Activated naive CD4-positive, alpha-beta T cell treated with anti-CD3 and anti-CD28 coated beads, Interleukin-2, amount 50 U/mL, for 24 hours (primary cell): ENCODE results near the gene MARS1.
"Not testable (repeated sequence)": the region's sequence is repeated elsewhere in the genome, so short reads cannot be mapped to it uniquely, and the experiment has no call there.

Source experiments
- H3K27ac Mint-ChIP-seq: one replicate; pipeline ENCODE4 v1.8.0; 2021; ENCODE audit warnings: mild to moderate bottlenecking, mixed read lengths
- H3K27me3 Mint-ChIP-seq: one replicate; pipeline ENCODE4 v1.8.0; 2021; ENCODE audit warnings: mixed read lengths
- H3K36me3 Mint-ChIP-seq: one replicate; pipeline ENCODE4 v1.8.0; 2021; ENCODE audit warnings: mixed read lengths
- H3K4me1 Mint-ChIP-seq: one replicate; pipeline ENCODE4 v1.8.0; 2021; ENCODE audit warnings: mixed read lengths
- H3K4me3 Mint-ChIP-seq: one replicate; pipeline ENCODE4 v1.8.0; 2021; ENCODE audit warnings: mild to moderate bottlenecking, mixed read lengths
- H3K9me3 Mint-ChIP-seq: one replicate; pipeline ENCODE4 v1.8.0; 2021; ENCODE audit warnings: mixed read lengths

The MARS1 gene

DNA sequence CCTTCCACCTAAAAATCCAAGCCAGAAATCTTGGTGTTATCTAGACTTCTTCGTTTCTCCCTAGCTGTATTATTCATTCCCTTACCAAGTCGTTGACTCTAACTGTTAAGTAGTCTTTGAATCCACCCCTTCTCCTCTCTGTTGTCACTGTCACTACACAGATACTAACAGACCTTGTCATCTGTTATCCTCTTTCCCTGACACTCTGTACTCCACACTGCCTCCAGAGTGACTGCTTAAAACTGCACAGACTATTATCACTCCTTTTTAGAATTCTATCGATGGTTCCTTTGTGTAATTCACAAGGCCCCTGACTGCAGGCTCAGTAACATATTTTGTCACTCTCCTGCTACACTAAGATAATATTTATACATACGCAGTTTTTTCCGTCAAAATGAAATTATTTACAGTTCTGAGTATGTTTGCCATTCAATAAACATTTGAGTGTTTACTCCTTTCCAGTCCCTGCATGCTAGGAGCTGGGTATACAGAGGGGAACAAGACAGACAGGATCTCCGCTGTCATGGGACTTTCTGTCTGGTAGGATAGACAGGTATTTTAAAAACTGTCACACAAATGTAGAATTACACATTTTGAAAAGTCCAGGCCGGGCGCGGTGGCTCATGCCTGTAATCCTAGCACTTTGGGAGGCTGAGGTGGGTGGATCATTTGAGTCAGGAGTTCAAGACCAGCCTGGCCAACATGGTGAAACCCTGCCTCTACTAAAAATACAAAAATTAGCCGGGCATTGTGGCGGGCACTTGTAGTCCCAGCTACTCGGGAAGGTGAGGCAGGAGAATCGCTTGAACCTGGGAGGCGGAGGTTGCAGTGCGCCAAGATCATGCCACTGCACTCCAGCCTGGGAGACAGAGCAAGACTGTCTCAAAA, 3.8 kb downstream of the MARS1 start:
- H3K9me3 Mint-ChIP-seq, result no peaks in the 10 kb centered on the region
- H3K4me3 Mint-ChIP-seq, result peak overlapping the region; percentile 85
- H3K27me3 Mint-ChIP-seq, result no peaks in the 10 kb centered on the region
- peak overlapping the region; percentile 91 for H3K27ac Mint-ChIP-seq
- peaks cover 38% of the 10 kb centered on the region for H3K4me1 Mint-ChIP-seq
- peaks cover 29% of the 10 kb centered on the region for H3K36me3 Mint-ChIP-seq

DNA sequence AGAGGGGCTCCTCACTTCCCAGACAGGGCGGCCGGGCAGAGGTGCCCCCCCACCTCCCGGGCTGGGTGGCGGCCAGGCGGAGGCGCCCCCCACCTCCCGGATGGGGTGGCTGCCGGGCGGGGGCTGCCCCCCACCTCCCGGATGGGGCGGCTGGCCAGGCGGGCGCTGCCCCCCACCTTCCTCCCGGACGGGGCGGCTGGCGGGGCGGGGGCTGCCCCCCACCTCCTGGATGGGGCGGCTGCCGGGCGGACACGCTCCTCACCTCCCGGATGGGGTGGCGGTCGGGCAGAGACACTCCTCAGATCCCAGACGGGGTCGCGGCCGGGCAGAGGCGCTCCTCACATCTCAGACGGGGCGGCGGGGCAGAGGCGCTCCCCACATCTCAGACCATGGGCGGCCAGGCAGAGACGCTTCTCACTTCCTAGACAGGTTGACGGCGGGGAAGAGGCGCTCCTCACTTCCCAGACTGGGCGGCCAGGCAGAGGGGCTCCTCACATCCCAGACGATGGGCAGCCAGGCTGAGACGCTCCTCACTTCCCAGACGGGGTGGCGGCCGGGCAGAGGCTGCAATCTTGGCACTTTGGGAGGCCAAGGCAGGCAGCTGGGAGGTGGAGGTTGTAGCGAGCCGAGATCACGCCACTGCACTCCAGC, 7.3 kb downstream of the MARS1 start:
- peak overlapping the region; percentile 46 for H3K27ac Mint-ChIP-seq
- H3K4me3 Mint-ChIP-seq, H3K9me3 Mint-ChIP-seq, H3K27me3 Mint-ChIP-seq: not testable (repeated sequence)
- peaks cover 22% of the 10 kb centered on the region for H3K36me3 Mint-ChIP-seq
- H3K4me1 Mint-ChIP-seq, result peaks cover 26% of the 10 kb centered on the region

DNA sequence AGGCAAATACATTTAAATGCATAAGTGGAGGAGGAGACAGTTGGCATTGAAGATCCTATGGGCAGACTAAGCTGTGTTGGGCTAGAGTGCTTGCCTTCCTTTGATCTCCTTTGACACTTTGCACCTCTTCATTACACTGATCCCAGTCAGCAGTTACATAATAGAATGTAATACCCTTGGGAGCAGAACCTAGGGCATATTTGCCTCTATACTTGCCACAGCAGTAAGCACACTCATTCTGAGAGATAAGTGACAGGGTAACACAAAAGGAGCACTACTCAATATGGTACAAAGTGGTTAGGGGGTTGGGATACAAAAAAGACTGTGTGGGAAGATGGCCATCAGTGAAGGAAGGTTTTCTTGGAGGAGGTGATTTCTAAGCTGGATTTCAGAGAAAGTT, 9.0 kb downstream of the MARS1 start:
- Mint-ChIP-seq H3K4me1 (peaks cover 24% of the 10 kb centered on the region), H3K27ac (no peak overlapping the region), H3K36me3 (peaks cover 25% of the 10 kb centered on the region), H3K27me3 (no peaks in the 10 kb centered on the region), H3K9me3 (no peaks in the 10 kb centered on the region), H3K4me3 (no peak overlapping the region)

DNA sequence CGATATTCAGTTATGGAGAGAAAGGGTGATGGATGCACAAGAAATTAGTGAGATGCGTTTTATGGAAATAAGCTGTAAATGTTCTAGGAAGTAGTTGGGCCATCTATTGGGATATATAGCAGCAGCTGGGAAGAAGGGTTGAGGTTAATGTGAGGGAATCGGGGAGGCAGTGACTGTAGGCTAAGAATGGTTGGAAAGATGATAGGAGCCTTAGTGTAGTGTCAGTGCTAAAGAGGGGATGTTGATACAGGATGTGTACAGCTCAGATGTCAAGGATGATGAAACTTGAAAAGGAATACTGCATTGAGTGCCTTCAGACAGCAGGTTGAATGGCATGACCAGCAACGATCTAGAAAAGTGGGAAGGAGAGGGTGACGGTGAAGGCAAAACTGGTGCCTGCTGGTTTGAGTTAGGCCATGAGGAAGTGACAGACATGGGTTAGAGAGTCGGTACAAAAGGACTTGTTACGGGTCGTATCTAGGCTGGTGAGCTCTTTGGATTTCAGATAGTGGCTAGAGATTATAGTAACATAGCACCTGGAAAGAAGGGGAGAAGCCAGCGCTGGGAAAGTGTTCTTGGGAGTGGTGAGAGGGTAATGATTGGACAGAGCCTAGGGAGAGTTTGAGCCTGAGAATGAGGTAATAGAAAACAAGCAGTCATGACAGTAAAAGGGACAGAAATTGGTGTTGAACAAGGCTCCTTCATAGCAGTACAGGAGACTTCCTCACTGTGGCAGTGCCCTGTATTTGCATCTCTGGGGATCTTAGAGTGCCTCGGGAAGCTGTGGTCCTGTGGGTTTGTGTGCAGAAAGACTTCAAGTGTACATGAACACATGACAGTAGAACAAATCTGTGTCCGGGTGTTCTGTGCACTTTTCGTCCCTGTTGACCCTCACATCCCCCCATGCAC, 9.6 kb downstream of the MARS1 start:
- Mint-ChIP-seq H3K4me3 (no peak overlapping the region), H3K4me1 (peaks cover 24% of the 10 kb centered on the region), H3K27me3 (no peaks in the 10 kb centered on the region)

DNA sequence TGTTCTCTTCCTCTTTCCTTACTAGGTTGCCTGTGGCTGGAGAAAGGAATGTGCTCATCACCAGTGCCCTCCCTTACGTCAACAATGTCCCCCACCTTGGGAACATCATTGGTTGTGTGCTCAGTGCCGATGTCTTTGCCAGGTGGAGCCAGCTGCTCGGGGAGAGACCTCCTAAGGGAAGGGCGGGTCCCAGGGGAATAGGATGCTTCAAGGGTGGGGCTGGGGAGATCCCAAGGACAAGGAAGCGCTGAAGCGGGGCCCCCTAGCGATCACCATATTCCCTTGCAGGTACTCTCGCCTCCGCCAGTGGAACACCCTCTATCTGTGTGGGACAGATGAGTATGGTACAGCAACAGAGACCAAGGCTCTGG, 10.2 kb downstream of the MARS1 start:
- Mint-ChIP-seq H3K4me1 (peaks cover 19% of the 10 kb centered on the region), H3K36me3 (peaks cover 26% of the 10 kb centered on the region), H3K9me3 (no peaks in the 10 kb centered on the region), H3K27me3 (no peaks in the 10 kb centered on the region), H3K27ac (no peak overlapping the region), H3K4me3 (no peak overlapping the region)

More for the DNA sequence above, 9.6 kb downstream of the MARS1 start:
- Mint-ChIP-seq H3K36me3 (peaks cover 29% of the 10 kb centered on the region), H3K27ac (peak overlapping the region; percentile 41), H3K9me3 (no peaks in the 10 kb centered on the region)

DNA sequence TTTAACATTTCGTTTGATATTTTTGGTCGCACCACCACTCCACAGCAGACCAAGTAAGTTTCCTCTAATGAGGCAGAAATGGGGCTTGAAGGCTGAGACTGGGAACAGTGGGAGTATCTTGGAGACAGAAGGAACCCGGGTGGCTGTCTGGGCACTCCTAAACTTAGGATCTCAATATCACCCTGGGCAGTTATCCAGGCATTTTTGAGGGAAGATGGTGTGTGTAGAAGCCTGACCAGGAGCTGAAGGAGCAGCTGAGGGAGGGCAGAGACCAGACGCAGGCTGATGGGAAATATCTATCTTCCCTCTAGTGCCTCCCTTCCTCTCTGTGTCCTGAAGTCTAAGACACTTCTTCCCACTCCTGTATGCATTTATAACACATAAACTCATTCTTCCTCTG, 10.7 kb downstream of the MARS1 start:
- Mint-ChIP-seq H3K4me3 (no peak overlapping the region), H3K27ac (no peak overlapping the region)

DNA sequence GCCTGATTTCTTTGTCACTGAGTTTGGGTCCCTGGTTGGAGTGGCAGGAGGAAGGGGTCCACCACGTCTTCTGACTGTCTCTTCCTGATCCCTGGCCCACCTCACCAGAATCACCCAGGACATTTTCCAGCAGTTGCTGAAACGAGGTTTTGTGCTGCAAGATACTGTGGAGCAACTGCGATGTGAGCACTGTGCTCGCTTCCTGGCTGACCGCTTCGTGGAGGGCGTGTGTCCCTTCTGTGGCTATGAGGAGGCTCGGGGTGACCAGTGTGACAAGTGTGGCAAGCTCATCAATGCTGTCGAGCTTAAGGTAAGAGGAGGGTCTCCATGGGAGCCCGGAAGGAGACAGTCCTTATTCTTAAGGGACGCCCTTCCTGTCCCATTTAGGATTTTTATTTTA, 12.3 kb downstream of the MARS1 start:
- Mint-ChIP-seq H3K27me3 (no peaks in the 10 kb centered on the region), H3K9me3 (no peaks in the 10 kb centered on the region), H3K4me1 (peaks cover 19% of the 10 kb centered on the region), H3K36me3 (peaks cover 27% of the 10 kb centered on the region), H3K4me3 (no peak overlapping the region), H3K27ac (peak overlapping the region; percentile 79)

More for the DNA sequence above, 10.7 kb downstream of the MARS1 start:
- no peaks in the 10 kb centered on the region for H3K9me3 Mint-ChIP-seq
- peaks cover 26% of the 10 kb centered on the region for H3K36me3 Mint-ChIP-seq
- no peaks in the 10 kb centered on the region for H3K27me3 Mint-ChIP-seq
- peaks cover 19% of the 10 kb centered on the region for H3K4me1 Mint-ChIP-seq

DNA sequence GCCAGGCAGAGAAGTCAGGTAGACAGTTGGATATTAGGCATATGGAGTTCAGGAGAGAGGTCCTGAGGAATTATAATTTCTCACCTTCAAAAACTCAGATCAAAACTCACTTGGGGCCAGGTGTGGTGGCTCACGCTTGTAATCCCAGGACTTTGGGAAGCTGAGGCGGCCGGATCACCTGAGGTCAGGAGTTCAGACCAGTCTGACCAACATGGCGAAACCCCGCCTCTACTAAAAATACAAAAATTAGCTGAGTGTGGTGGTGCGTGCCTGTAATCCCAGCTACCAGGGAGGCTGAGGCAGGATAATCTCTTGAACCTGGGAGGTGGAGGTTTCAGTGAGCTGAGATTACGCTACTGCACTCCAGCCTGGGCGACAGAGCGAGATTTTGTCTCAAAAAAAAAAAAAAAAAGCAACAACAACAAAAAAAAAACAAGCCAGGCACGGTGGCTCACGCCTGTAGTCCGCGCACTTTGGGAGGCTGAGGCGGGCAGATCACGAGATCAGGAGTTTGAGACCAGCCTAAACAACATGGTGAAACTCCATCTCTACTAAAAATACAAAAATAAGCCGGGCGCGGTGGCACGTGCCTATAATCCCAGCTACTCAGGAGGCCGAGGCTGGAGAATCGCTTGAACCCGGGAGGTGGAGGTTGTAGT, 14.6 kb downstream of the MARS1 start:
- not testable (repeated sequence) for H3K4me3 Mint-ChIP-seq, H3K9me3 Mint-ChIP-seq, H3K27me3 Mint-ChIP-seq
- peaks cover 21% of the 10 kb centered on the region for H3K36me3 Mint-ChIP-seq
- peaks cover 12% of the 10 kb centered on the region for H3K4me1 Mint-ChIP-seq
- peak overlapping the region; percentile 25 for H3K27ac Mint-ChIP-seq

DNA sequence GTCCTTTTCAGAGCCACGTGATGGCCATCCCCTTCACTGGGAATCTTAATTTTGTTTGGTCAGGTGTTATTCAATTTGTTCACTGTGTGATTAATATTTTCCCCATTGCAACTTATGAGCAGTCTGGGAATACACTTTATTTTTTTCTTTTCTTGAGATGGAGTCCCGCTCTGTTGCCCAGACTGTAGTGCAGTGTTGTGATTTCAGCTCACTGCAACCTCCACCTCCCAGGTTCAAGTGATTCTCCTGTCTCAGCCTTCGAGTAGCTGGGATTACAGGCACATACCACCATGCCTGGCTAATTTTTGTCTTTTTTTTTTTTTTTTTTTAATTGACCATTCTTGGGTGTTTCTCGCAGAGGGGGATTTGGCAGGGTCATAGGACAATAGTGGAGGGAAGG, 18.7 kb downstream of the MARS1 start:
- H3K36me3 Mint-ChIP-seq, result peaks cover 12% of the 10 kb centered on the region
- H3K4me1 Mint-ChIP-seq, H3K9me3 Mint-ChIP-seq, H3K27ac Mint-ChIP-seq, H3K27me3 Mint-ChIP-seq, H3K4me3 Mint-ChIP-seq: not testable (repeated sequence)

DNA sequence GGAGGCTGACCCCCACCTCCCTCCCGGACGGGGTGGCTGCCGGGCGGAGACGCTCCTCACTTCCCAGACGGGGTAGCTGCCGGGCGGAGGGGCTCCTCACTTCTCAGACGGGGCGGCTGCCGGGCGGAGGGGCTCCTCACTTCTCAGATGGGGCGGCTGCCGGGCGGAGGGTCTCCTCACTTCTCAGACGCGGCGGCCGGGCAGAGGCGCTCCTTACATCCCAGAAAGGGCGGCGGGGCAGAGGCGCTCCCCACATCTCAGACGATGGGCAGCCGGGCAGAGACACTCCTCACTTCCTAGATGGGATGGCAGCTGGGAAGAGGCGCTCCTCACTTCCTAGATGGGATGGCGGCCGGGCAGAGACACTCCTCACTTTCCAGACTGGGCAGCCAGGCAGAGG, 19.9 kb downstream of the MARS1 start:
- H3K4me3 Mint-ChIP-seq, H3K4me1 Mint-ChIP-seq, H3K27ac Mint-ChIP-seq, H3K9me3 Mint-ChIP-seq, H3K27me3 Mint-ChIP-seq: not testable (repeated sequence)
- peaks cover 14% of the 10 kb centered on the region for H3K36me3 Mint-ChIP-seq

DNA sequence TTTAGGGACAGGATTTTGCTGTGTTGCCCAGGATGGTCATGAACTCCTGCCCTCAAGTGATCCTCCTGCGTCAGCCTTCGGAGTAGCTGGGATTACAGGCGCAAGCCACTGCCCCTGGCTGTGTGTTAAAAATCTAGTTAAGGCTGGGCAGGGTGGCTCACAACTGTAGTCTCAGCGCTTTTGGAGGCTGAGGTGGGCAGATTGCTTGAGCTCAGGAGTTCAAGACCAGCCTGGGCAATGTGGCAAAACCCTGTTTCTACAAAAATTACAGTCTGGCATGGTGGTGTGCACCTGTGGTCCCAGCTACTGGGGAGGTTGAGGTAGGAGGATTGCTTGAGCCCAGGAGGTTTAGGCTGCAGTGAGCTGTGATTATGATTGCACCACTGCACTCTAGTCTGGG, 23.3 kb downstream of the MARS1 start:
- no peak overlapping the region for H3K27ac Mint-ChIP-seq
- no peaks in the 10 kb centered on the region for H3K9me3 Mint-ChIP-seq
- peaks cover 17% of the 10 kb centered on the region for H3K36me3 Mint-ChIP-seq
- H3K27me3 Mint-ChIP-seq, result no peaks in the 10 kb centered on the region
- H3K4me3 Mint-ChIP-seq, result no peak overlapping the region
- H3K4me1 Mint-ChIP-seq, result peaks cover 8% of the 10 kb centered on the region

DNA sequence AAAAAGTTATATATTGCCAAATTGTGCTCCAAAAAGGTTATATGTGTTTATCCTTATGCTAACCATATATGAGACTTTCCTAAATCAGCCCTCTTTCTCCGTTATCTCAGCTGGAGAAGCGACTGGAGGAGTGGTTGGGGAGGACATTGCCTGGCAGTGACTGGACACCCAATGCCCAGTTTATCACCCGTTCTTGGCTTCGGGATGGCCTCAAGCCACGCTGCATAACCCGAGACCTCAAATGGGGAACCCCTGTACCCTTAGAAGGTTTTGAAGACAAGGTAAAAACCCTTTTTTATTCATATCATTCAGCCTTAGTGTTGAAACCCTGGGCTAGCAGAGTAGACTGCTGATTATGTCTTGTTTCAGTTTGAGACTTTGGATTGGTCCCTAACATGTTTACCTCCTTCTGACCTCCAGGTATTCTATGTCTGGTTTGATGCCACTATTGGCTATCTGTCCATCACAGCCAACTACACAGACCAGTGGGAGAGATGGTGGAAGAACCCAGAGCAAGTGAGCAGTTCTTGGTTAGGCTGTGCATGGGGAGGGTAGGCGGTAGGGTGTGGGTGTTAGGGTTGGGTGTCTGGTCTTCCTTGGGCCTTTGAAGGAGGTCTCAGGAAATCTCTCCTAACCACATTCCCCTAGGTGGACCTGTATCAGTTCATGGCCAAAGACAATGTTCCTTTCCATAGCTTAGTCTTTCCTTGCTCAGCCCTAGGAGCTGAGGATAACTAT, 23.9 kb downstream of the MARS1 start:
- Mint-ChIP-seq H3K4me3 (no peak overlapping the region), H3K4me1 (peaks cover 9% of the 10 kb centered on the region)

DNA sequence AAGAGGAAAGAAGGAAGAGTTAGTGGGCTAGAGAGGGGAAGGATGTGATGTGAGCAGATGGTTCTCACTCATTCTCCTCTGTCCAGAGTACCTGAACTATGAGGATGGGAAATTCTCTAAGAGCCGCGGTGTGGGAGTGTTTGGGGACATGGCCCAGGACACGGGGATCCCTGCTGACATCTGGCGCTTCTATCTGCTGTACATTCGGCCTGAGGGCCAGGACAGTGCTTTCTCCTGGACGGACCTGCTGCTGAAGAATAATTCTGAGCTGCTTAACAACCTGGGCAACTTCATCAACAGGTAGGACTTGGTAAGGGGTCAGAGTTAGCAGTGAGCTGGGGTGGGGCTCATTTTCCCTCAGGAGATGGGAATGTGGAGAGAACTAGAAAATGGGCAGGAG, 24.8 kb downstream of the MARS1 start:
- Mint-ChIP-seq H3K27ac (peak overlapping the region; percentile 68), H3K4me3 (no peak overlapping the region), H3K27me3 (no peaks in the 10 kb centered on the region), H3K9me3 (no peaks in the 10 kb centered on the region), H3K4me1 (peaks cover 18% of the 10 kb centered on the region), H3K36me3 (peaks cover 17% of the 10 kb centered on the region)

More for the DNA sequence above, 23.9 kb downstream of the MARS1 start:
- H3K27me3 Mint-ChIP-seq, result no peaks in the 10 kb centered on the region
- peaks cover 17% of the 10 kb centered on the region for H3K36me3 Mint-ChIP-seq
- H3K27ac Mint-ChIP-seq, result peak overlapping the region; percentile 68
- H3K9me3 Mint-ChIP-seq, result no peaks in the 10 kb centered on the region

DNA sequence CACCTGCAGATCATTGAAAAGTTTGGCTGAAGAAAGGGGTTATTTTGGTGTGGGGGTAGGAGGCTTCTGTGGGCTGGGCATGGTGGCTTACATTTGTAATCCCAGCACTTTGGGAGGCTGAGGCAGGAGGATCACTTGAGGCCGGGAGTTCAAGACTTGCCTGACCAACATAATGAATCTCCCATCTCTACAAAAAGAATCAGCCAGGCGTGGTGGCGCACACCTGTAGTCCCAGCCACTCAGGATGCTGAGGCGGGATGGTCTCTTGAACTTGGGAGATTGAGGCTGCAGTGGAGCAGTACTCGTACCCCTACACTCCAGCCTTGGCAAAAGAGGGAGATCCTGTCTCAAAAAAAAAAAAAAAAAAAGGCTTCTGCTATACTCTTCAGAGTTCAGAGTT, 25.4 kb downstream of the MARS1 start:
- H3K9me3 Mint-ChIP-seq, result no peaks in the 10 kb centered on the region
- no peak overlapping the region for H3K4me3 Mint-ChIP-seq
- H3K27ac Mint-ChIP-seq, result peak overlapping the region; percentile 12
- peaks cover 20% of the 10 kb centered on the region for H3K36me3 Mint-ChIP-seq
- no peaks in the 10 kb centered on the region for H3K27me3 Mint-ChIP-seq
- H3K4me1 Mint-ChIP-seq, result peaks cover 24% of the 10 kb centered on the region

DNA sequence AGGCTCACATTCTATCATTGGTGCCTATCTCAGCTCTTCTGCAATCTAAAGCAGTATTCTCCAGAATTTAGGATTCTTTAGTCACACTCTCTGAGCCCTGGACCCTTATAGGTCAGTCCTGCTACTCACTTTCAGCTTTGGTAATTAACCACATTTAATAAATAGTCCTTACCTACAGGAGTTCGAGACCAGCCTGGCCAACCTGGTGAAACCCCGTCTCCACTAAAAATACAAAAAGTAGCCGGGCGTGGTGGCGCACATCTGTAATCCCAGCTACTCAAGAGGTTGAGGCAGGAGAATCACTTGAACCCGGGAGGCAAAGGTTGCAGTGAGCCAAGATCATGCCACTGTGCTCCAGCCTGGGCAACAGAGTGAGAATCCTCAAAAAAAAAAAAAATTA, 25.8 kb downstream of the MARS1 start:
- peaks cover 23% of the 10 kb centered on the region for H3K36me3 Mint-ChIP-seq
- not testable (repeated sequence) for H3K27ac Mint-ChIP-seq, H3K9me3 Mint-ChIP-seq, H3K27me3 Mint-ChIP-seq, H3K4me3 Mint-ChIP-seq
- H3K4me1 Mint-ChIP-seq, result peaks cover 28% of the 10 kb centered on the region
